Measurements from ENCODE around the gene FLT4. TPM values are rescaled to one million over a fixed set of nuclear protein-coding genes. Genes with fewer than 3 reads are reported as not detected.

FLT4 gene
- polyA plus RNA-seq, 2 of the 4 experiments (the other 2 are of a cell fraction), result 2.0 to 2.6 TPM

DNA sequence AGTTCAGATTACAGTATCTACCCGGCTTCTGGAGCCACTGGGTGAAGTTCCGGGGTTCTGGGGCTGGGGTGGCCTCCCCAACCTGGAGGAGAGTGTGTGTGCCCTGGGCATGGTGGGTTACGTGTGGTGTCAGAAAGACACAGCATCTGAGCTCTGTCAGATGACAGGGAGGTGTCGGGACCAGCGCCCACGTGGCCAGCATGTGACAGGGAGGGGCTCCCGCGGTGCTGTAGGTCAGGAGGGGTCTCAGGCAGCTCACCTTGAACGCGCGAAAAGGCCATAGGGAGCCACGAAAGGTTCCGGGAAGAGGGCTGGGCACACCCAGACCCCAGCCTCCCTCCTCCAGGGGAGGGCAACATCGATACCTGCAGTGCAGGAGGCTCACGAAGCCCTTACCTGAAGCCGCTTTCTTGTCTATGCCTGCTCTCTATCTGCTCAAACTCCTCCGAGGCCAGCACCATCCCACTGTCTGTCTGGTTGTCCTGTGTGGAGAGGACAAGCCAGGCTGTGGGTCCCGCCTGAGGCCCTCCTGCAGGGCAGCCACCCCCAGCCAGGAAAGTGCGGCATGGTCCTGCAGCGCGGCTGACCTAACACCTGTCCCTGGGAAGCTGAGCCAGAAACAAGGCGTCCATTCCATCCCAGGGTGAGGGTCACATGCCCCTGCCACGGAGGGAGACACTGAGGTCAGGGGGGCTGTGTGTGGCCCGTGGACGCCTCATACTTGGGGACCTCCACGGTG is 40.7 kb downstream of the FLT4 start:
- no peak for DNase-seq (ENCODE audit: low read depth in 1 of 2, low spot score in 1 of 2)
- ChIA-PET POLR2A (no interaction called here), CTCF (interaction anchor here (1.1 to 2.4 kb wide), 4 partner anchors 9 to 315 kb away, joined by 3 to 13 read pairs (median 4); no protein-coding TSS in a partner anchor)
- no peaks in the 10 kb centered on the region for H3K9me3 ChIP-seq
- no peak for FAIRE-seq
- WGBS (ENCODE audit: missing lambda C conversion rate), result 79% methylated on average over 23 of the region's 26 CpGs
- ATAC-seq, result no peak
- no peak overlapping the region for H3K4me3 ChIP-seq
- no peak overlapping the region for H3K4me2 ChIP-seq
- H3K27ac ChIP-seq, result no peak overlapping the region
- H3K4me1 ChIP-seq, result no peaks in the 10 kb centered on the region
- no peak for TF ChIP-seq CHD2 (IDR thresholded peaks at IDR 0.05; ENCODE audit: low read length, partially characterized antibody)
- no peak for TF ChIP-seq EHMT2 (IDR thresholded peaks at IDR 0.05; ENCODE audit: low read depth)
- TF ChIP-seq RARB (CRISPR knock-in tag; IDR thresholded peaks at IDR 0.05), result no peak
- no peak for TF ChIP-seq BCL3 (IDR thresholded peaks at IDR 0.05)
- no peak for TF ChIP-seq EP300 (IDR thresholded peaks at IDR 0.05)
- TF ChIP-seq, protein P1, sequence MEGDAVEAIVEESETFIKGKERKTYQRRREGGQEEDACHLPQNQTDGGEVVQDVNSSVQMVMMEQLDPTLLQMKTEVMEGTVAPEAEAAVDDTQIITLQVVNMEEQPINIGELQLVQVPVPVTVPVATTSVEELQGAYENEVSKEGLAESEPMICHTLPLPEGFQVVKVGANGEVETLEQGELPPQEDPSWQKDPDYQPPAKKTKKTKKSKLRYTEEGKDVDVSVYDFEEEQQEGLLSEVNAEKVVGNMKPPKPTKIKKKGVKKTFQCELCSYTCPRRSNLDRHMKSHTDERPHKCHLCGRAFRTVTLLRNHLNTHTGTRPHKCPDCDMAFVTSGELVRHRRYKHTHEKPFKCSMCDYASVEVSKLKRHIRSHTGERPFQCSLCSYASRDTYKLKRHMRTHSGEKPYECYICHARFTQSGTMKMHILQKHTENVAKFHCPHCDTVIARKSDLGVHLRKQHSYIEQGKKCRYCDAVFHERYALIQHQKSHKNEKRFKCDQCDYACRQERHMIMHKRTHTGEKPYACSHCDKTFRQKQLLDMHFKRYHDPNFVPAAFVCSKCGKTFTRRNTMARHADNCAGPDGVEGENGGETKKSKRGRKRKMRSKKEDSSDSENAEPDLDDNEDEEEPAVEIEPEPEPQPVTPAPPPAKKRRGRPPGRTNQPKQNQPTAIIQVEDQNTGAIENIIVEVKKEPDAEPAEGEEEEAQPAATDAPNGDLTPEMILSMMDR (IDR thresholded peaks at IDR 0.05), result no peak
- TF ChIP-seq POLR2A (IDR thresholded peaks at IDR 0.05; ENCODE audit: low read length), result no peak
- no peak for TF ChIP-seq FOSB (CRISPR knock-in tag; IDR thresholded peaks at IDR 0.05)
- TF ChIP-seq, protein P2, sequence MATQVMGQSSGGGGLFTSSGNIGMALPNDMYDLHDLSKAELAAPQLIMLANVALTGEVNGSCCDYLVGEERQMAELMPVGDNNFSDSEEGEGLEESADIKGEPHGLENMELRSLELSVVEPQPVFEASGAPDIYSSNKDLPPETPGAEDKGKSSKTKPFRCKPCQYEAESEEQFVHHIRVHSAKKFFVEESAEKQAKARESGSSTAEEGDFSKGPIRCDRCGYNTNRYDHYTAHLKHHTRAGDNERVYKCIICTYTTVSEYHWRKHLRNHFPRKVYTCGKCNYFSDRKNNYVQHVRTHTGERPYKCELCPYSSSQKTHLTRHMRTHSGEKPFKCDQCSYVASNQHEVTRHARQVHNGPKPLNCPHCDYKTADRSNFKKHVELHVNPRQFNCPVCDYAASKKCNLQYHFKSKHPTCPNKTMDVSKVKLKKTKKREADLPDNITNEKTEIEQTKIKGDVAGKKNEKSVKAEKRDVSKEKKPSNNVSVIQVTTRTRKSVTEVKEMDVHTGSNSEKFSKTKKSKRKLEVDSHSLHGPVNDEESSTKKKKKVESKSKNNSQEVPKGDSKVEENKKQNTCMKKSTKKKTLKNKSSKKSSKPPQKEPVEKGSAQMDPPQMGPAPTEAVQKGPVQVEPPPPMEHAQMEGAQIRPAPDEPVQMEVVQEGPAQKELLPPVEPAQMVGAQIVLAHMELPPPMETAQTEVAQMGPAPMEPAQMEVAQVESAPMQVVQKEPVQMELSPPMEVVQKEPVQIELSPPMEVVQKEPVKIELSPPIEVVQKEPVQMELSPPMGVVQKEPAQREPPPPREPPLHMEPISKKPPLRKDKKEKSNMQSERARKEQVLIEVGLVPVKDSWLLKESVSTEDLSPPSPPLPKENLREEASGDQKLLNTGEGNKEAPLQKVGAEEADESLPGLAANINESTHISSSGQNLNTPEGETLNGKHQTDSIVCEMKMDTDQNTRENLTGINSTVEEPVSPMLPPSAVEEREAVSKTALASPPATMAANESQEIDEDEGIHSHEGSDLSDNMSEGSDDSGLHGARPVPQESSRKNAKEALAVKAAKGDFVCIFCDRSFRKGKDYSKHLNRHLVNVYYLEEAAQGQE (IDR thresholded peaks at IDR 0.05), result no peak

- no peak for FAIRE-seq
- no peaks in the 10 kb centered on the region for H3K9me3 ChIP-seq
- no peak overlapping the region for H3K4me3 ChIP-seq
- ChIA-PET CTCF (interaction anchor here (0.7 to 2.4 kb wide), 5 partner anchors 8 to 314 kb away, joined by 3 to 13 read pairs (median 4); no protein-coding TSS in a partner anchor), POLR2A (no interaction called here)
- TF ChIP-seq BHLHE40 (IDR thresholded peaks at IDR 0.05; ENCODE audit: low read depth, low read length) (no peak), FOSL2 (IDR thresholded peaks at IDR 0.05) (no peak), FOSL2 (CRISPR knock-in tag; IDR thresholded peaks at IDR 0.05) (no peak), ATOH8 (CRISPR knock-in tag; IDR thresholded peaks at IDR 0.05; ENCODE audit: low read depth) (no peak), MAZ (IDR thresholded peaks at IDR 0.05; ENCODE audit: borderline replicate concordance, low read depth, low read length) (no peak), USF2 (IDR thresholded peaks at IDR 0.05) (no peak), CHD4 (IDR thresholded peaks at IDR 0.05; ENCODE audit: borderline replicate concordance) (no peak), TFCP2L1 (CRISPR knock-in tag; IDR thresholded peaks at IDR 0.05) (no peak), MAX (IDR thresholded peaks at IDR 0.05) (no peak), RARB (CRISPR knock-in tag; IDR thresholded peaks at IDR 0.05) (no peak), JUNB (IDR thresholded peaks at IDR 0.05) (no peak)
- TF ChIP-seq, protein P3, sequence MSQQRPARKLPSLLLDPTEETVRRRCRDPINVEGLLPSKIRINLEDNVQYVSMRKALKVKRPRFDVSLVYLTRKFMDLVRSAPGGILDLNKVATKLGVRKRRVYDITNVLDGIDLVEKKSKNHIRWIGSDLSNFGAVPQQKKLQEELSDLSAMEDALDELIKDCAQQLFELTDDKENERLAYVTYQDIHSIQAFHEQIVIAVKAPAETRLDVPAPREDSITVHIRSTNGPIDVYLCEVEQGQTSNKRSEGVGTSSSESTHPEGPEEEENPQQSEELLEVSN (IDR thresholded peaks at IDR 0.05; ENCODE audit: borderline replicate concordance, low read depth), result no peak
- H3K27ac ChIP-seq, result no peak overlapping the region
- WGBS (ENCODE audit: missing lambda C conversion rate), result 72% methylated on average over 18 of the region's 18 CpGs
- H3K4me2 ChIP-seq, result no peak overlapping the region
- DNase-seq (ENCODE audit: low read depth in 1 of 2, low spot score in 1 of 2), result no peak
- no peak for ATAC-seq
- H3K4me1 ChIP-seq, result no peaks in the 10 kb centered on the region
Measured at GRCh38 chr5:180607861-180608571, 41.4 kb downstream of the FLT4 start.

Data from A549 (cell line).